Medulla oblongata (tissue), 1 donor: ENCODE measurements around the gene WASHC4.
A peak's percentile ranks its signal among the peaks of the same experiment; 100 is the strongest.

Experiments
- DNase-seq: peaks from one replicate; pipeline ENCODE4 v3.0.0-alpha.2; 2015; ENCODE audit errors: extremely low spot score

Gene WASHC4

GRCh38 chr12:105107494-105108371, at the start of gene WASHC4:
Gene WASHC4 (plus strand): TSS chr12:105107731. CDS start chr12:105107801, 70 bp downstream.
- DNase-seq: peak; percentile 97

- DNase-seq: no peak
These were observed 46.7 kb upstream of the WASHC4 start for GRCh38 chr12:105060715-105061378.

- no peak for DNase-seq
These were observed 42.9 kb upstream of the WASHC4 start for GRCh38 chr12:105064564-105065178.

- DNase-seq: no peak
These were observed 40.0 kb upstream of the WASHC4 start for GRCh38 chr12:105067511-105068031.

GRCh38 chr12:105069936-105070702, 37.4 kb upstream of the WASHC4 start:
- no peak for DNase-seq

GRCh38 chr12:105071981-105072380, 35.5 kb upstream of the WASHC4 start:
- DNase-seq: no peak

- no peak for DNase-seq
These were observed 34.5 kb upstream of the WASHC4 start for GRCh38 chr12:105072888-105073488.

- DNase-seq: no peak
These were observed 31.4 kb upstream of the WASHC4 start for GRCh38 chr12:105076098-105076497.

- DNase-seq: no peak
These were observed 30.6 kb upstream of the WASHC4 start for GRCh38 chr12:105076913-105077312.

GRCh38 chr12:105077435-105077834, 30.1 kb upstream of the WASHC4 start:
- no peak for DNase-seq

GRCh38 chr12:105078712-105079570, 28.6 kb upstream of the WASHC4 start:
- no peak for DNase-seq

- no peak for DNase-seq
These were observed 24.5 kb upstream of the WASHC4 start for GRCh38 chr12:105083031-105083430.

GRCh38 chr12:105083551-105084105, 23.9 kb upstream of the WASHC4 start:
- peak; percentile 48 for DNase-seq

GRCh38 chr12:105084251-105085250, 23.0 kb upstream of the WASHC4 start, which contains the start of gene ALDH1L2:
Gene ALDH1L2 (minus strand): TSS chr12:105084458. CDS start chr12:105084436, 22 bp downstream.
- DNase-seq: peak; percentile 61

GRCh38 chr12:105085501-105085900, 22.0 kb upstream of the WASHC4 start:
- DNase-seq: no peak

GRCh38 chr12:105089817-105090216, 17.7 kb upstream of the WASHC4 start:
- DNase-seq: no peak

GRCh38 chr12:105090361-105090760, 17.2 kb upstream of the WASHC4 start:
- no peak for DNase-seq

GRCh38 chr12:105091476-105092206, 15.9 kb upstream of the WASHC4 start:
- DNase-seq: peak; percentile 24
